ENCODE data around the gene THBS4.

The THBS4 gene

DNA sequence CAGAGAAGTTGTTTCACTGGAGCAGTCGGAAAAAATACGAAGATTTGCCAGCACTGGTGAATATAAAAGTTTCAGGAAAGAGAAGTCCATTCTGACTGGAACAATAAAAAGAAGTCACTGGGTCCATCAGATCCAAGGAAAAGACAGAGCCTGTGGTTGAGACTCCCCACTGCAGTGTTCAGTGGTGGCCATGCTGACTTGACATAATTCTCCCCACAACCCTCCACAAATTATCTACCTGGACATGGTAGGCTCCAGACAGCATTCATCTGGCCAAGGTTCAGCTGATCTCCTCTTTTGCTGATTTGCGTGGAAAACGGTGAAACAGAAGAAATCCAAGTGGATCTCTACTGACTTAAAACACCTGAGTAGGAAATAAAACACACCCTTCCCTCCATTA lies 8.0 kb downstream of the THBS4 start:
- TF ChIP-seq, protein P1, sequence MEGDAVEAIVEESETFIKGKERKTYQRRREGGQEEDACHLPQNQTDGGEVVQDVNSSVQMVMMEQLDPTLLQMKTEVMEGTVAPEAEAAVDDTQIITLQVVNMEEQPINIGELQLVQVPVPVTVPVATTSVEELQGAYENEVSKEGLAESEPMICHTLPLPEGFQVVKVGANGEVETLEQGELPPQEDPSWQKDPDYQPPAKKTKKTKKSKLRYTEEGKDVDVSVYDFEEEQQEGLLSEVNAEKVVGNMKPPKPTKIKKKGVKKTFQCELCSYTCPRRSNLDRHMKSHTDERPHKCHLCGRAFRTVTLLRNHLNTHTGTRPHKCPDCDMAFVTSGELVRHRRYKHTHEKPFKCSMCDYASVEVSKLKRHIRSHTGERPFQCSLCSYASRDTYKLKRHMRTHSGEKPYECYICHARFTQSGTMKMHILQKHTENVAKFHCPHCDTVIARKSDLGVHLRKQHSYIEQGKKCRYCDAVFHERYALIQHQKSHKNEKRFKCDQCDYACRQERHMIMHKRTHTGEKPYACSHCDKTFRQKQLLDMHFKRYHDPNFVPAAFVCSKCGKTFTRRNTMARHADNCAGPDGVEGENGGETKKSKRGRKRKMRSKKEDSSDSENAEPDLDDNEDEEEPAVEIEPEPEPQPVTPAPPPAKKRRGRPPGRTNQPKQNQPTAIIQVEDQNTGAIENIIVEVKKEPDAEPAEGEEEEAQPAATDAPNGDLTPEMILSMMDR (IDR thresholded peaks at IDR 0.05; ENCODE audit: borderline replicate concordance, insufficient read depth, low read depth, low read length) = no peak
- H3K4me3 ChIP-seq (ENCODE audit: low read depth, low read length) = no peak overlapping the region

DNA sequence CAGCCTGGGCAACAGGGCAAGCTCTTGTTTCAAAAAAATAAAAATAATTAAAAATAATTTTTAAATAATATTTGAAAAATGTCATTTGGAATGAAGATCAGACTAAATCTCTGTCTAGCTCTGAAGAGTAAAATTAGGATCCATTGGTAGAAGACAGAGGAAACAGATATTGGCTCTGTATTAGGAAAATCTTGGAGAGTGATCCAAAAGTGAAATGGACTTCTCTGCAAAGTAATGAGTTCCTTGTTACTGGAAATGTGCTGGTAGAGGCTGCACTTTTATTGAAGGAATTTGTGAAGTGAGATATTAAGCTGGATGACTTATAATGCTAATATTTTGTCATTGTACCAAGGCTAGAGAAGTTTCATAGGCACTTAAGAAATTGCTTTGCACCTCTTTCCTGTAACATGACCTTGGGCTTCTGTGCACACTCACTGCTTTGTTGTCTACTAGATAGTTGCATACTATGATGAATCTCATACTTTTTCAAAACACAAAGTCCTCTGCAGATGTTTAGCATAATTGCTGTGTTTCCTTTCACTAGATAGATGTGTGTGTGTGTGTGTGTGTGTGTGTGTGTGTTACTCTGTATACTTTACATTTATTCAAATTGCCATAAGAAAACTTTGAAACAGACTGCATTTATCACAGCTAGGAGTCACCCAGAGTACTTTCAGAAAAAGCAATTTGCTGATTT lies 13.1 kb downstream of the THBS4 start:
- TF ChIP-seq, protein P1 (IDR thresholded peaks at IDR 0.05; ENCODE audit: borderline replicate concordance, insufficient read depth, low read depth, low read length) = no peak
- H3K4me3 ChIP-seq (ENCODE audit: low read depth, low read length) = no peak overlapping the region

GRCh38 chr5:80052464-80052863 lies 17.3 kb downstream of the THBS4 start:
- no peak overlapping the region for H3K4me3 ChIP-seq (ENCODE audit: low read depth, low read length)
- TF ChIP-seq, protein P1 (IDR thresholded peaks at IDR 0.05; ENCODE audit: borderline replicate concordance, insufficient read depth, low read depth, low read length) = no peak

DNA sequence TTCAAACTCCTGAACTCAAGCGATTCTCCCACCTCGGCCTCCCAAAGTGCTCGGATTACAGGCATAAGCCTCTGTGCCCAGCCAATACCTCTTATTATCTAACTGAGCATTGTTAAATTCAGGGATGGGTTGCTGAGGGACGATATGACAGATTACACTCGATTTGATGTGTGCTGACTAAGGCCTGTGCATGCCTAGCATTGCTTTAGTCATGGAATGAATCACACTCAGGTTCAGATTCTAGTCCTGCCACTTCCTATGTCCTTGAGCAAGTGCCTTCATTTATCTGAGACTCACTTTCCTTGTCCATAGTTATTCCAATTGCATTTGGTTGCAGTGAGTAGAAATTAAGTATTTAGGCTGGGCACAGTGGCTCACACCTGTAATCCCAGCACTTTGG lies 19.5 kb downstream of the THBS4 start:
- TF ChIP-seq, protein P1 (IDR thresholded peaks at IDR 0.05; ENCODE audit: borderline replicate concordance, insufficient read depth, low read depth, low read length) = no peak
- no peak overlapping the region for H3K4me3 ChIP-seq (ENCODE audit: low read depth, low read length)

- TF ChIP-seq, protein P1 (IDR thresholded peaks at IDR 0.05; ENCODE audit: borderline replicate concordance, insufficient read depth, low read depth, low read length) = no peak
- H3K4me3 ChIP-seq (ENCODE audit: low read depth, low read length) = no peak overlapping the region
Measured at GRCh38 chr5:80055491-80056170, 20.5 kb downstream of the THBS4 start.

DNA sequence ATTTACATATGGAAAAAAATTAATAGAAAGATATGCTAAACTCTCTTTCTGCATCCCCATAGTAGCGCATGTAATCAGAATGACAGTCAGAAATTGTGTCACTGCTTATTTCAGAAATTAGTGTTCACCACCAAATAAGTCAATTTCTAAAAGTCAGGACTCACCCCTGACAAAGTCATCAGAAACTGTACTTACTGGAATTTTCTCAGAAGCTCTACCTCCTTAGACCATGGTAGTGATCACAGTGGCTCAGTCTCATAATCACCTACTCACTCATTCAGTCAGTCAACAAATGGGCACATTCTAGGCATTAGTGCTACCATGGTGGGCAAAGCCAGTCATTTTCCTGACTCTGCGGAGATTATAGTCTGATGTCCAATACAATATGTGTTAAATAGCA lies 22.0 kb downstream of the THBS4 start:
- TF ChIP-seq, protein P1 (IDR thresholded peaks at IDR 0.05; ENCODE audit: borderline replicate concordance, insufficient read depth, low read depth, low read length) = no peak
- H3K4me3 ChIP-seq (ENCODE audit: low read depth, low read length) = no peak overlapping the region

DNA sequence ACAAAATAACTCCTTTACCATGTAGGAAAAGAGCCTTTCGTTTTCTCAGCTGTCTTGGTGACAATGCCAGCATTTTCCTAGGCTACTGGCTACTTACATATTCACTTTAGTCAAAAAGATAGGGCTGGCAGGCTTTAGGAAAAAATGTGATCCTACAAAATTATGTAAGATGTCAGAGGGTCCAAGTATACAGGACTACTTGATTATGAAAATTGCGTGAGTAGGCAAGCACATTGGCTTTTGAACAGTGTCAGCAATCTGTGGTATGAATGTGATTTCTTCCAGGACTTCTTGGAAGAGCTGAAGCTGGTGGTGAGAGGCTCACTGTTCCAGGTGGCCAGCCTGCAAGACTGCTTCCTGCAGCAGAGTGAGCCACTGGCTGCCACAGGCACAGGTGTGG lies 22.8 kb downstream of the THBS4 start:
- TF ChIP-seq, protein P1 (IDR thresholded peaks at IDR 0.05; ENCODE audit: borderline replicate concordance, insufficient read depth, low read depth, low read length) = no peak

More for the DNA sequence above, 22.8 kb downstream of the THBS4 start:
- no peak overlapping the region for H3K4me3 ChIP-seq (ENCODE audit: low read depth, low read length)
